ENCODE measurements around the gene CDC42EP1. TPM values are rescaled to one million over a fixed set of nuclear protein-coding genes. Genes with fewer than 3 reads are reported as not detected.
A peak's percentile ranks its signal among the peaks of the same experiment; 100 is the strongest.

The CDC42EP1 gene
- total and polyA plus RNA-seq, 2 experiments from 2014 or later, result 7.7 to 10.2 TPM

DNA sequence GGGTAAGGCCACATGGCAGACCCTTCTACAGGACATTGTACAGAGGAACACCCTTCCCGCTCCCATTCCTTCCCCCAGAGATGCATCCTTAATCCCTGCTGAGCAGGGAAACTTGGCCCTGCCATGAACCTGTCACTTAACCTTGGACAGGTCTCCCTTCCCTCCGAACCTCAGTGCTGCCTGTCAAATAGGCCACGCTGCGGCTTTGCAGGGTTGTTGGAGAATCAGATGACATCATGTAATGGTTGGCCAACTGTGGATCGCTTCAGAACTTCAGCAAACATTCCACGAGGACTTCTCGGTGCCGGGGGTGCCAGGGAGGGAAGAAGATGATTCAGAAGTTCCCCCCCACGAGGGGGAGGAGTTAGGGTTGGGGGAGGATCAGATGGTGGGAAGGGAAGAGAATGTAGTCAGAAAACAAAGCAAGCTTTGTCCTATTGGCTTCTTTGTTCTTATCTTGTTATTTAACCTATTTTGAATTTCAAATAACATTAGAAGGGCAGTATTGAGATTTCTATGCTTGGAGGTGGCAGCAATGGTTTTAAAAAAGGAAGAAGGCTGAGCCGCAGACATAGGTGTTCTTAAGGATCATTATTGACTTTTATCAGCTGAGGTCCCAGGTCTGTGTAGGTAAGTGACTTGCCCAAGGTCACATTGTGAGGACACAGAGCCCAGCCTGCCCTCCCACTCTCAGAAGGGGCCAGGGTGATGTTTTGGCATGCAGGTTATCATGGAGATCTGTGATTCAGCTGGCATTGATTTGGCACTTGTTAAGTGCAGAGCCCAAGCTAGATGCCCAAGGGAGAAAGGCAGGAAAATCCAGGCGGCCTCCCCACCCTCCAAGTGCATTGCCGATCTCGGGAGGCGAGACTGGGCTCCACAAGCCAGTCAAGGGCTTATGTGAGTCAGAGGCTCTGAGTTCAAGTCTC lies 3.1 kb downstream of the CDC42EP1 start:
- Histone ChIP-seq H3F3A (replicated peaks; ENCODE audit: low read depth) (peaks cover 9% of the 10 kb centered on the region; the same call in 1 of the 2 replicates), H3K36me3 (ENCODE audit: insufficient read depth) (no peaks in the 10 kb centered on the region), H2AFZ (no peak overlapping the region), H4K20me1 (replicated peaks; ENCODE audit: insufficient read depth) (no peaks in the 10 kb centered on the region), H3K27ac (ENCODE audit: low read depth) (0 out of 2 replicates have a peak overlapping the region, but pooled peaks have one; percentile 30), H3K4me3 (no peak overlapping the region), H3K4me2 (peak overlapping the region; percentile 22), H3K4me1 (ENCODE audit: insufficient read depth) (peaks cover 28% of the 10 kb centered on the region), H3K27me3 (ENCODE audit: insufficient read depth) (peaks cover 32% of the 10 kb centered on the region), H3K9me2 (ENCODE audit: insufficient read depth) (no peaks in the 10 kb centered on the region), H3K79me2 (replicated peaks; ENCODE audit: insufficient read depth) (peaks cover 17% of the 10 kb centered on the region)
- no peaks in the 10 kb centered on the region; the same call in 2 of the 3 replicates for H3K9me3 Mint-ChIP-seq
- DNase-seq (ENCODE audit: low spot score), result peak; percentile 55
- H3K4me1 Mint-ChIP-seq, result peaks cover 45% of the 10 kb centered on the region
- no peak for TF ChIP-seq NANOG (IDR thresholded peaks at IDR 0.05; ENCODE audit: borderline replicate concordance)
- TF ChIP-seq, protein P1, sequence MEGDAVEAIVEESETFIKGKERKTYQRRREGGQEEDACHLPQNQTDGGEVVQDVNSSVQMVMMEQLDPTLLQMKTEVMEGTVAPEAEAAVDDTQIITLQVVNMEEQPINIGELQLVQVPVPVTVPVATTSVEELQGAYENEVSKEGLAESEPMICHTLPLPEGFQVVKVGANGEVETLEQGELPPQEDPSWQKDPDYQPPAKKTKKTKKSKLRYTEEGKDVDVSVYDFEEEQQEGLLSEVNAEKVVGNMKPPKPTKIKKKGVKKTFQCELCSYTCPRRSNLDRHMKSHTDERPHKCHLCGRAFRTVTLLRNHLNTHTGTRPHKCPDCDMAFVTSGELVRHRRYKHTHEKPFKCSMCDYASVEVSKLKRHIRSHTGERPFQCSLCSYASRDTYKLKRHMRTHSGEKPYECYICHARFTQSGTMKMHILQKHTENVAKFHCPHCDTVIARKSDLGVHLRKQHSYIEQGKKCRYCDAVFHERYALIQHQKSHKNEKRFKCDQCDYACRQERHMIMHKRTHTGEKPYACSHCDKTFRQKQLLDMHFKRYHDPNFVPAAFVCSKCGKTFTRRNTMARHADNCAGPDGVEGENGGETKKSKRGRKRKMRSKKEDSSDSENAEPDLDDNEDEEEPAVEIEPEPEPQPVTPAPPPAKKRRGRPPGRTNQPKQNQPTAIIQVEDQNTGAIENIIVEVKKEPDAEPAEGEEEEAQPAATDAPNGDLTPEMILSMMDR (conservative IDR thresholded peaks at IDR 0.05; ENCODE audit: low read depth in 2 of 2), result no peak
- TF ChIP-seq POLR2AphosphoS5 (IDR thresholded peaks at IDR 0.05; ENCODE audit: low read depth), result no peak
- no peak for TF ChIP-seq EZH2 (IDR thresholded peaks at IDR 0.05; ENCODE audit: low read depth, unreplicated experiment)
- TF ChIP-seq ZNF114 (CRISPR knock-in tag; IDR thresholded peaks at IDR 0.05), result no peak
- no peak for TF ChIP-seq CREB1 (CRISPR knock-in tag; IDR thresholded peaks at IDR 0.05; ENCODE audit: low read depth)
- TF ChIP-seq EZH2phosphoT487 (IDR thresholded peaks at IDR 0.05; ENCODE audit: unreplicated experiment), result no peak
- no peak for TF ChIP-seq JUNB (IDR thresholded peaks at IDR 0.05; ENCODE audit: unreplicated experiment)
- no peak for TF ChIP-seq ZNF331 (CRISPR knock-in tag; IDR thresholded peaks at IDR 0.05; ENCODE audit: low read depth)
- TF ChIP-seq, protein P2, sequence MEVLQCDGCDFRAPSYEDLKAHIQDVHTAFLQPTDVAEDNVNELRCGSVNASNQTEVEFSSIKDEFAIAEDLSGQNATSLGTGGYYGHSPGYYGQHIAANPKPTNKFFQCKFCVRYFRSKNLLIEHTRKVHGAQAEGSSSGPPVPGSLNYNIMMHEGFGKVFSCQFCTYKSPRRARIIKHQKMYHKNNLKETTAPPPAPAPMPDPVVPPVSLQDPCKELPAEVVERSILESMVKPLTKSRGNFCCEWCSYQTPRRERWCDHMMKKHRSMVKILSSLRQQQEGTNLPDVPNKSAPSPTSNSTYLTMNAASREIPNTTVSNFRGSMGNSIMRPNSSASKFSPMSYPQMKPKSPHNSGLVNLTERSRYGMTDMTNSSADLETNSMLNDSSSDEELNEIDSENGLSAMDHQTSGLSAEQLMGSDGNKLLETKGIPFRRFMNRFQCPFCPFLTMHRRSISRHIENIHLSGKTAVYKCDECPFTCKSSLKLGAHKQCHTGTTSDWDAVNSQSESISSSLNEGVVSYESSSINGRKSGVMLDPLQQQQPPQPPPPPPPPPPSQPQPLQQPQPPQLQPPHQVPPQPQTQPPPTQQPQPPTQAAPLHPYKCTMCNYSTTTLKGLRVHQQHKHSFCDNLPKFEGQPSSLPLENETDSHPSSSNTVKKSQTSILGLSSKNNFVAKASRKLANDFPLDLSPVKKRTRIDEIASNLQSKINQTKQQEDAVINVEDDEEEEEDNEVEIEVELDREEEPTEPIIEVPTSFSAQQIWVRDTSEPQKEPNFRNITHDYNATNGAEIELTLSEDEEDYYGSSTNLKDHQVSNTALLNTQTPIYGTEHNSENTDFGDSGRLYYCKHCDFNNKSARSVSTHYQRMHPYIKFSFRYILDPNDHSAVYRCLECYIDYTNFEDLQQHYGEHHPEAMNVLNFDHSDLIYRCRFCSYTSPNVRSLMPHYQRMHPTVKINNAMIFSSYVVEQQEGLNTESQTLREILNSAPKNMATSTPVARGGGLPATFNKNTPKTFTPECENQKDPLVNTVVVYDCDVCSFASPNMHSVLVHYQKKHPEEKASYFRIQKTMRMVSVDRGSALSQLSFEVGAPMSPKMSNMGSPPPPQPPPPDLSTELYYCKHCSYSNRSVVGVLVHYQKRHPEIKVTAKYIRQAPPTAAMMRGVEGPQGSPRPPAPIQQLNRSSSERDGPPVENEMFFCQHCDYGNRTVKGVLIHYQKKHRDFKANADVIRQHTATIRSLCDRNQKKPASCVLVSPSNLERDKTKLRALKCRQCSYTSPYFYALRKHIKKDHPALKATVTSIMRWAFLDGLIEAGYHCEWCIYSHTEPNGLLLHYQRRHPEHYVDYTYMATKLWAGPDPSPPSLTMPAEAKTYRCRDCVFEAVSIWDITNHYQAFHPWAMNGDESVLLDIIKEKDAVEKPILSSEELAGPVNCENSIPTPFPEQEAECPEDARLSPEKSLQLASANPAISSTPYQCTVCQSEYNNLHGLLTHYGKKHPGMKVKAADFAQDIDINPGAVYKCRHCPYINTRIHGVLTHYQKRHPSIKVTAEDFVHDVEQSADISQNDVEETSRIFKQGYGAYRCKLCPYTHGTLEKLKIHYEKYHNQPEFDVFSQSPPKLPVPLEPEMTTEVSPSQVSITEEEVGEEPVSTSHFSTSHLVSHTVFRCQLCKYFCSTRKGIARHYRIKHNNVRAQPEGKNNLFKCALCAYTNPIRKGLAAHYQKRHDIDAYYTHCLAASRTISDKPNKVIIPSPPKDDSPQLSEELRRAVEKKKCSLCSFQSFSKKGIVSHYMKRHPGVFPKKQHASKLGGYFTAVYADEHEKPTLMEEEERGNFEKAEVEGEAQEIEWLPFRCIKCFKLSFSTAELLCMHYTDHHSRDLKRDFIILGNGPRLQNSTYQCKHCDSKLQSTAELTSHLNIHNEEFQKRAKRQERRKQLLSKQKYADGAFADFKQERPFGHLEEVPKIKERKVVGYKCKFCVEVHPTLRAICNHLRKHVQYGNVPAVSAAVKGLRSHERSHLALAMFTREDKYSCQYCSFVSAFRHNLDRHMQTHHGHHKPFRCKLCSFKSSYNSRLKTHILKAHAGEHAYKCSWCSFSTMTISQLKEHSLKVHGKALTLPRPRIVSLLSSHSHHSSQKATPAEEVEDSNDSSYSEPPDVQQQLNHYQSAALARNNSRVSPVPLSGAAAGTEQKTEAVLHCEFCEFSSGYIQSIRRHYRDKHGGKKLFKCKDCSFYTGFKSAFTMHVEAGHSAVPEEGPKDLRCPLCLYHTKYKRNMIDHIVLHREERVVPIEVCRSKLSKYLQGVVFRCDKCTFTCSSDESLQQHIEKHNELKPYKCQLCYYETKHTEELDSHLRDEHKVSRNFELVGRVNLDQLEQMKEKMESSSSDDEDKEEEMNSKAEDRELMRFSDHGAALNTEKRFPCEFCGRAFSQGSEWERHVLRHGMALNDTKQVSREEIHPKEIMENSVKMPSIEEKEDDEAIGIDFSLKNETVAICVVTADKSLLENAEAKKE (CRISPR knock-in tag; IDR thresholded peaks at IDR 0.05), result no peak
- TF ChIP-seq, protein P3, sequence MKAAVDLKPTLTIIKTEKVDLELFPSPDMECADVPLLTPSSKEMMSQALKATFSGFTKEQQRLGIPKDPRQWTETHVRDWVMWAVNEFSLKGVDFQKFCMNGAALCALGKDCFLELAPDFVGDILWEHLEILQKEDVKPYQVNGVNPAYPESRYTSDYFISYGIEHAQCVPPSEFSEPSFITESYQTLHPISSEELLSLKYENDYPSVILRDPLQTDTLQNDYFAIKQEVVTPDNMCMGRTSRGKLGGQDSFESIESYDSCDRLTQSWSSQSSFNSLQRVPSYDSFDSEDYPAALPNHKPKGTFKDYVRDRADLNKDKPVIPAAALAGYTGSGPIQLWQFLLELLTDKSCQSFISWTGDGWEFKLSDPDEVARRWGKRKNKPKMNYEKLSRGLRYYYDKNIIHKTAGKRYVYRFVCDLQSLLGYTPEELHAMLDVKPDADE (IDR thresholded peaks at IDR 0.05), result no peak
- no peak for TF ChIP-seq STAT1 (IDR thresholded peaks at IDR 0.05; ENCODE audit: unreplicated experiment)
- TF ChIP-seq, protein P4, sequence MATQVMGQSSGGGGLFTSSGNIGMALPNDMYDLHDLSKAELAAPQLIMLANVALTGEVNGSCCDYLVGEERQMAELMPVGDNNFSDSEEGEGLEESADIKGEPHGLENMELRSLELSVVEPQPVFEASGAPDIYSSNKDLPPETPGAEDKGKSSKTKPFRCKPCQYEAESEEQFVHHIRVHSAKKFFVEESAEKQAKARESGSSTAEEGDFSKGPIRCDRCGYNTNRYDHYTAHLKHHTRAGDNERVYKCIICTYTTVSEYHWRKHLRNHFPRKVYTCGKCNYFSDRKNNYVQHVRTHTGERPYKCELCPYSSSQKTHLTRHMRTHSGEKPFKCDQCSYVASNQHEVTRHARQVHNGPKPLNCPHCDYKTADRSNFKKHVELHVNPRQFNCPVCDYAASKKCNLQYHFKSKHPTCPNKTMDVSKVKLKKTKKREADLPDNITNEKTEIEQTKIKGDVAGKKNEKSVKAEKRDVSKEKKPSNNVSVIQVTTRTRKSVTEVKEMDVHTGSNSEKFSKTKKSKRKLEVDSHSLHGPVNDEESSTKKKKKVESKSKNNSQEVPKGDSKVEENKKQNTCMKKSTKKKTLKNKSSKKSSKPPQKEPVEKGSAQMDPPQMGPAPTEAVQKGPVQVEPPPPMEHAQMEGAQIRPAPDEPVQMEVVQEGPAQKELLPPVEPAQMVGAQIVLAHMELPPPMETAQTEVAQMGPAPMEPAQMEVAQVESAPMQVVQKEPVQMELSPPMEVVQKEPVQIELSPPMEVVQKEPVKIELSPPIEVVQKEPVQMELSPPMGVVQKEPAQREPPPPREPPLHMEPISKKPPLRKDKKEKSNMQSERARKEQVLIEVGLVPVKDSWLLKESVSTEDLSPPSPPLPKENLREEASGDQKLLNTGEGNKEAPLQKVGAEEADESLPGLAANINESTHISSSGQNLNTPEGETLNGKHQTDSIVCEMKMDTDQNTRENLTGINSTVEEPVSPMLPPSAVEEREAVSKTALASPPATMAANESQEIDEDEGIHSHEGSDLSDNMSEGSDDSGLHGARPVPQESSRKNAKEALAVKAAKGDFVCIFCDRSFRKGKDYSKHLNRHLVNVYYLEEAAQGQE (IDR thresholded peaks at IDR 0.05; ENCODE audit: unreplicated experiment), result no peak
- no peak; the same call in 2 of the 3 replicates for ATAC-seq
- no peak overlapping the region for H3K27ac Mint-ChIP-seq
- H3K4me3 Mint-ChIP-seq, result no peak overlapping the region; the same call in 2 of the 3 replicates
- H3K36me3 Mint-ChIP-seq (ENCODE audit: low read depth), result peaks cover 14% of the 10 kb centered on the region
- peaks cover 38% of the 10 kb centered on the region for H3K27me3 Mint-ChIP-seq (ENCODE audit: insufficient read depth, low read depth, poor library complexity)
